GM18861 (cell line): ENCODE results near the gene SMAP1.

Experiments
- ATAC-seq: cut with Tn5 transposase; IDR thresholded peaks from one replicate; pipeline ENCODE4 v1.9.1; 2021; ENCODE audit not compliant: unreplicated experiment

Gene SMAP1

DNA sequence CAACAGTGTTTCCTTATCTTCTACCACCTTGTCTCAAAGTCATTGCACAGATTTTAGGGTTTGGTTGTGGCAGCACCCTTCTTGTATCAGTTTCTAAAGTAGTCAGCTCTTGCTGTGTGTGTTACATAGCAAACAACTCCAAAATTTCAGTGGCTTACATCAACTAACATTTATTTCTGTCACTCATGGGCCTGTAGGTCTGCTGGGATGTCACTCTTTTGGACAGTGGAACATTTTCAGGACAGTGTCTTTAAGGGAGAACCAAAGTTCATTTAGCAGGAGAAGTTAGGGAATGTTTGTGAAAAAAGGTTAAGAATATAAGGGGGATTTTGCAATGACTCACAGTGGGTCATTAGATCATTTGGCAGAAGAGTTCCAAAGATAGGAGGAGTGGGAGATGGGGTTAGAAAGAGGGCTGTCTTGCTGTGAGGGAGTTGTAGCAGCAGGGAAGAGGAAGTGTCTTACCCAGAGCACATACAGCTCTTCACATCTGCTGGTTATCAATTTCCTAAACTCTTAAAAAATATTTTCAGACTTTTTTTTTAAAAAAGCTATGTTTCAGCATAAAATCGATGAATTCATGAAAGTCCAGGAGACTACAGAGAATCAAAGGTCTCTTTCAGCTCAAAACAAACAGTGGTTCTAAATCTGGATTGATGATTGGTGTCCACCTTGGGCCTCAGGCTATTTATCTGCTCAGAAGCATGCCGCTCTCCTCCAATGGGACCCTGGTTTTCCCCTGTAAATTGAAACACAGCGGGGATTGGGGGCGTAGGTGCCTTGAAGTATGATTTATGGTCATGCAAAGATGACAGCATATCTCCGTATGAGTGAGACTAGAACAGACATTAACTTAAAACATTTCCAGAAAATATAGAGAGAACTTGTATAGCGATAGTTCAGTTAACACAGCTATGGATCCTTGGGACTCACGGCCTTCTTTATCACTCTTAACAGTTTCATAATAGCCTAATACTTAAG lies 171.9 kb downstream of the SMAP1 start:
- no peak for ATAC-seq

DNA sequence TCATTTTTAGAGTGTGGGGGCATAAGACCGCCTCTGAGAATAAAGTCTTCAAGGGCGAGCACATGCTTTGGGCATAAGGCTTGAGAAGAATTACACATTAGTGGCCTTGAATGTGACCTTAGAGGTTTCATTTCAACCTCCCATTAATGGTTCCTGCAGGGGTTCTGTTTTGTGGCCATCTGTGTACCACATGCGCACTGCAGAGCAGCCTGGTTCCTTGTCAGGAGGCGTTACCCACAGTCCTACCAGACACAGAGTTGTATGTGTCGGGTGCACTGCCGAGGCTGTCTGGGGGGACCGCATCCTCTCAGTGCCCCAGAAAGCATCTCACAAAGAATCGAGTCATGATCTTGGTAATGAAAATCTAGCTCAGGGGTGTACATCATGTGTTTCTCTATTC lies 173.4 kb downstream of the SMAP1 start:
- ATAC-seq: no peak

DNA sequence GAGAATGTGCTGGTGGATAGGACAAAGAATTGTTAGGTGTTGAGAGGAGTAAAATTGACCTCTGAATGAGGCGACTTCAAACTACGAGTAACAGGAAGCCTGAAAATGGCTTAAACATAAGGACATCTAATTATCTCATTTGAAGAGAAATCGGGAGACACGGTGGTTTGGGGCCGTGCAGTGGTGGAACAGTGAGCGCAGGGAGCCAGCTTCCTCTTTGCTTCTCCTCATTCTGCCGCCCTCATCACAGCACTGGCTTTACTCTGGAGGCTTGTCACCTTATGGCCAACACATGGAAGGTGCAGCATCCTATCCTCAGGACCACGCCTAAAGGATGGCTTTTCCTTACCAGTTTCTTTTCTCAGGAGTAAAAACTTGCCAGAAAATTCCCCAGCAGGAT lies 174.9 kb downstream of the SMAP1 start:
- no peak for ATAC-seq

DNA sequence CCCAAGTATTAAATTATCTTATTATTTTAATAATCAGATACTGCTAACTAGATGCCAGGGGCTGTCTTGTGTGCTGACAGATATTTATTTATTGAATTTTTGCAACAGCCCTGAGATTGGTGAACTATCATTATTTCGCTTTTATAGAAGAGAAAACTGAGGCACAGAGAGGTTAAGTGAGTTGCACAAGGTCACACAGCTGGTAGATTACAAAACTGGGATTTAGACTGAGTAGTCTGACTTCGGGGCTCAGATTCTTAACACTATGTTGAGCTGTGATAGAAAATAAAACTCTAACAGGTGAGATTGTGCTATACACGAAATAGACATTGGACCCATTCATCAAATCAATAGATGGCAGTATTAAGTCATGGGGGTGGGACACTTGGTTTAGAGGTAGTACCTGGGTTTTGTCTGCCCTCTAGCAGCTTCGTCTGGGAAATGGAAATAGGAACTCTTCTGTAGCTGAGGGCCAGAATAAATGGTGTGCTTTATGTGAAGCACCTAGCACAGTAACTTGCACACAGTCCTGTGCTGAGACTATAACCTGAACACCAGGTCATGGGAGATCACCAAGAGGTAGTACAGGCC lies 175.7 kb downstream of the SMAP1 start:
- ATAC-seq: no peak

DNA sequence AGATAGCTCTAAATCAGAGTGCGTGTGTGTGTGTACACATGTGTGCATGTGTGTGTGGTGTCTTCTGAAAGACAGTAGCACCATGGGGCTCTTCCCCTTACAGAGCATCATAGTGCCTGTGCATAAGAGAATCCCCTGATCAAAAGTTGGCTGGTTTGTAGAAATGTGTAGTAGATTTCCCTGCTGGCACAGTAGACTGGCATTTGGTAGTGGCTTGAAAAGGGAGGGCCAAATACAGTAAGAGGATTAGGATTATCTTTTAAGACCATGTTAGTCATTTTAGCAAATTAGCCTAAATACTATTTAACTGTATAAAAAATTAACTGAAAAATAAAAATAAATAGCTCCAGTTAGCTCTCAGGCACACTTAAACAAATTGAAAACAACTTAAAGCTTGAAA lies 176.6 kb downstream of the SMAP1 start:
- no peak for ATAC-seq

DNA sequence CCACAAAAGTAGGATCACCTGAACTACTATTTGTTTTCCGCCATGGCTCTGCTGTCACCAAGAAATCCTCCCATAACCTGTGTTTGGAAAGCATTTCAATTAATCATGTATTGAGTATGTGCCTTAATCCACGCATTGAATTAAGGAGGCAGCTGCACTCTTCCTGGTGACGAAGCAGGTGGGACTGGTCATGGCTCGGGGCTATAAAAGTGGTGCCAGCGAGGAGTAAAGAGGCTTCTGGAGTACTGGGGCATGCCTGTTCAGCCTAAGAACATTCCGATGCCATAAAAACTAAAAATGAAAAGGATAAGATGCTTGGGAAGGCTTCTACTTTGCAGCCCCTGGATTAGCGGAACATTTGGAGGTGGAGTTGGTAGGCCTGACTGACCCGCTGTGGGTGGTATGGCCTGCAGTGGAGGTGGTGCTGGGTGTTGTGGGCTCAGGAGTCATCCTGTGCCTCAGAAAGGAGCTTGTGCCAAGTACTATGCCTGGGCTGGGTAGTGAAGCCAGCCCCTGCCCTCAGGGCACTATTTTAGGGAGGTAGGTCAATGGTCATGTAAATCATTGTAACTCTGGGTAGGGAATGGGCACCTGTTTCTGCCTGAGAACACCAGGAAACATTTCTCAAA lies 178.6 kb downstream of the SMAP1 start:
- no peak for ATAC-seq

DNA sequence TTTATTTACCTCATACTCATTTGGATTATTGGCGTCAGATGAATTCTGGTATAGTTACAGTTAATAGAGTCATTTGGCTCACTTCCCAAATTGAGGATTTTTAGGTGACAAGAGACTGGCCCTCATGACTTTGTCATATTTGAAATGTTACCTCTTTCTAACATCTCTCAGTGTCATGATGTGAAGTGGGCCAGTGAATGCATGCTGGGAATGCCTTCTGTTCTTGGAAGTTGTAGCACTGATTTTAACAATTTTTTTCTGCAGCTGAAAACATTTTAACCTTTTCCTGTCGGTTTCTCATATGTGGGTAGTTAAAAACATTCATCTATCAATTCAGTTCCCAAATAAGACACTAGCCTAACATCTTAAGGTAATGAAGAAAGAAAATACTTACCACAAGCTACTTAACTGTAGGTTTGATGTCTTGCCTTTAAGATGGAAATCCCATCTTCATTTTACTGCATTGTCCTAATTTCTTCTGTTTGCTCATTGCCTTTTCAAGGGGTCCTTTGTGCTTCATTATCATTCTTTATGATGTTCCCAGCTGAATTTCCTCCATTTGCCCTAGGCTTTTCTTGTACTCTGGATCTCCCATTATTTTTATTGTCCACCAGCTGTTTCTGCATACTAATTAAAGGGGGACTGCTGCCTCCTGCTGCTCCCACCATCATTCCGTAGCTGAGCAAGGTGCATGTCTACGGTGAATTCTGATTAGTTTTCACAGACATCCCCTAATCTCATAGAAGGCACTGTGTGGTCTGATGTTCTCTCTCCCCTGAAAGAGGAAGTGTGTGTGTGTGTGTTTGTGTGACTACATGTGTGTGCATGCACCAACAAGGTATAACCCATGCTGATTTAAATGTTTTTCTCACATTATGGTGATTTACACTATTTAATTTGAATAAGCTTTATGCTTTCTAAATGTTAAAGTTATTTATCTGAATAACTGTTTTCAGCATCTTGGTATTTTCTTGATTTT lies 179.7 kb downstream of the SMAP1 start:
- ATAC-seq: no peak

DNA sequence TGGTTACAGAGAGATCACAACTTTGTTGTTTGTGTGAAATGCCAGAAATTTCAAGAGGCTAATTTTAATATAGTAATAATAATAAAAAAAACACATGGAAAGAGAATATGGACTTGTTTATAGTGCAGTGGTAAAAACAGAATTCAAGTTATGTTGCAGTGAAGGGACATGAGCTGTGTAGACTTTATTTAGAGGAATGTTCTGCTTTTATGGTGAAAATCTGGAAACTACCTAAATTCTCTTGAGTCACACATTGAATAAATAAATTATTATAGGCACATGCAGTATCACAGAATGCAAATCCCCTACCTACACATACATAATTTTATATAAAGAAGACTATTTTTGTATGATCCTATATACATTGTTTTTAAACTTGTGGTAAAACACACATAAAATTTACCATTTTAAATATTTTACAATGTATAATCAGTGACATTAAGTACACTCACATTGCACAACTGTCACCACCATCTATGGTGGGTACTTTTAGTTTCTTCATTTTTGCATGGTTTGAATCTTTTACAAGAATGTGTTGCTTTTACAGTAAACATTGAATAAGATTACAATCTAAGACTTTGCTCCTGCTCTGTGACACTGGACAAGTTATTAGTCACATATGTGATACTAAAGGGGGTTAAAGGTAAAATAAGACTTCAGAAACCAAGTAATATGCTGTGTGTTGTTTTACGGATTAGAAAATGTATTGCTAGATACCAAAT lies 181.8 kb downstream of the SMAP1 start:
- ATAC-seq: no peak

DNA sequence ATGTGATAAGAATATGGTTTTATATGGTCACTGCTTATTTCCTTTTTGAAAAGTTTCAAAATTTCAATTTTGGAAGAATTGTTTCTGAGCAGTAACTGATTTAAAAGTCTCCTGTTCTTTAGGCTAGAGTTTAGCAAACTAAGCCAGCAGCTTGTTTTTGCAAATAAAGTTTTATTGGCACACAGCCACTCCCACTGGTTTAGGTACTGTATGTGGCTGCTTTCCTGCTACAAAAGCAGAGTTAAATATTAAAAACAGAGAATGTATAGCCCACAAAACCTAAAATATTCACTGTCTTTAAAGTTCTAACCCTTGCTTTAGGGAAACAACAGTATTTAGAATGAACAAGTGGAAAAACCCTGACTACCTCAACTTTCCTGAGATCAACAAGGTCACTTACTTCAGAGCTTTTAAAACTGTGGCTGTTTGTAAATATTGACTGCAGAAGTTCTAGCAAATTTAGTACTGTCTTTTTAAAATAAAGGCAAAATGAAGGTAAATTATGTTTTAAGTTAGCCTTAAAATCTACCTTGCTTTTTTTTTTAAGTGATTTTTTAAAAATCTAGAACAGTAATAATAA lies 185.1 kb downstream of the SMAP1 start:
- no peak for ATAC-seq

DNA sequence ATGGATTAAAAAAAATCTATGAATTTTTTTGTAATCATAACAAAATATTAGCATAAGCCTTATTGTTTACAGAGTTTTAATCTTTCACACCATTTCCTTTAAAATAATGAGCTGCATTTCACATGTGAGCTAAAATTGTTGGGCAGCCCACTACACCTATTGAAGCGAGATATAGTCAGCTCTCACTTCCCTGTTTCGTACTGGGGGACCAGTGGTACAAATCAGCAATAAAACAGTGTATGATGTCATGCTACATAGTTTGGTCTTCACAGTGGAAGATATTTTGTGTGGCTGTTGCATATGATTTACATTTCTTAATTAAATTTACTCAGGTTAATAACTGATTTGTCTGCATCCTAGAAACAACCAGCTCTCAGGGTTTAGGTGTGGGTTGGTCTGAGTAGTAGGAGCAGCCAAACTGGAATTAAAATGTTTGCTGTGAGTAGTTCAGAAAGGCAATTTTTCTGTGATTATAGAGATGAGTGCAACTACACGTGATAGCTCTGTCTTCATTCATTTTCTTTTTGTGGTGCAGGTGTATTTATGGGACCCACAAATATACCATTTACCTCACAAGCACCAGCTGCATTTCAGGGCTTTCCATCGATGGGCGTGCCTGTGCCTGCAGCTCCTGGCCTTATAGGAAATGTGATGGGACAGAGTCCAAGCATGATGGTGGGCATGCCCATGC lies 189.8 kb downstream of the SMAP1 start:
- peak; percentile 100 for ATAC-seq

DNA sequence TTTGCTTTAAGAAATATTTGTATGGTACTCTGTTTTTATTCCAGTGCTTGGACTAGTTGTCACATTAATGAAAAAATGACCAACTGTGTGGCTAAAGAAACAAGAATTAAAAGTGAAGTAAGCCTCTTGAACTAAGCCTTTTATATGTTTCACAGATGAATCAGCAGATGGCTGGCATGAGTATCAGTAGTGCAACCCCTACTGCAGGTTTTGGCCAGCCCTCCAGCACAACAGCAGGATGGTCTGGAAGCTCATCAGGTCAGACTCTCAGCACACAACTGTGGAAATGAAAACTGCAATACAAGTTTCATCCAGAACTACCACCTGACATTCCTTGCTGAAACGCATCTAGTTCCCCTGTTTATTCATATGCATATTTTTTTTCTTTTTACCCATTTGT lies 192.4 kb downstream of the SMAP1 start:
- no peak for ATAC-seq

DNA sequence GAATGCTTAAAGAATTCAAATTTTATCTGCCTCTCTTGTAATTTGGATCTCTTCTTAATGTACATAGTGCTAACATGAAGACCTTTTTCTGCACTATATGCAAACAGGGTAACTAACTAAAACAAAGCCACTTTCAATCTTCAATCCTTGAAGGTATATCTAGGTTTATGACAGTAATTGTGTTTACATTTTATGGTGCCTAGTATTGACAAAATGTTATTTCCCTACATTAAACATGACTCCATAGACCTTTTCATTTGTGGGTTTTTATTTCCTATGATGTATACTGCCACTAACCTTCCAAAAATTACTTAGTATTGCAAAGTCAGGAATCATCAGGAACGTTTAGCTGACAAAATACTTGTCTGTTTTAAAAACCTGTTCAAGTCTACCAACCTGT lies 193.2 kb downstream of the SMAP1 start:
- no peak for ATAC-seq

DNA sequence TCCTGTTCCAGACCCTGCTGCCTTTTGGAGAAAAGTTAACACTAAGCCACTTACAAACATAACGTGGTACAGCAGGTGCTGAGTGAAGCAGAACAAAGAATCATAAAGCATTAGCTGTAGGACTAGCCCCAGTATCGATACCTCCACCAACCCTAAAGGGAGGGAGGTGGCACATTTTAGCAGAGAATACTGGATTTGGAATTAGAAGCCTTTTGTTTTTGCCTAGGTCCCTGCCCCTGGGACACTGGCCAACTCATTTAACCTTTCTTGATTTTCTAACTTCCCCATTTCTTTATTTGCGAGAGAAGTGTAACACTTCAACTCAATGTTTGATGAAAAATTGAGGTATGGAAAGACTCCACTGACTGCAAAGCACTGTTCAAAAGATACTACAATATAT lies 195.7 kb downstream of the SMAP1 start:
- ATAC-seq: no peak

DNA sequence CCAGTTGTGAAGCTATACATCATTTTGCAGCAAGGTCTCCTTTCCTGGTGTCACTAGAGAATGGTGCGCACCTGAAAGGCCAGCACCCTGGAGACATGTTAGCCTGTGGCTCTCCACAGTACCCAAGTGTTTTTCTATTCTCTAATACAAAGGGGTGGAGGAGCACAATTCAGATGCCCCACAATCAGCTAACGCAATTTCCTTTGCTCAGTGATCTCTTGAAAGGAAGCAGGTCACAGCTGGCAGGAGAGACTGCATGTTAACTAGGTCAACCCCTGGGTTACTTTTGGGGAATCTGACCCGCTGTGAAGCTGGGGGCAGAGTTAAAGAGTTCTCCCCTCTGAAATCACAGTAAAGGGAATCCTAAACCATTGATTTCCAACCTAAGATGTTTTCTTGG lies 196.7 kb downstream of the SMAP1 start:
- ATAC-seq: no peak

DNA sequence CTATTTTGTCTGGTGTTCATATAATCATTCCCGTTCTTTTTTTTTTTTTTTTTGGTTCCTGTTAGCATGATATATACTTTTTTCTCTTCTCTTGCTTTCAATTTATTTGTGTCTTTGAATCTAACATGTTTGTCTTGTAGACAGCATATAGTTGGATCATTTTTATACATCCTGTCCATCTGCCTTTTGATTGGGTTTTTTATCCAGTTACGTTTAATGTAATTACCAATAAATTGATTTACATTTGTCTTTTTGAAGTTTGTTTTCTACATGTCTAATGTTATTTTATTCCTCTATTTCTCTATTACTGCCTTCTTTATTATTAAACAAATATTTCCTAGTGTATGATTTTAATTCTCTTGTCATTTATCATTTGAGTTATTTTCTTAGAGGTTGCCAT lies 204.8 kb downstream of the SMAP1 start:
- ATAC-seq: no peak

DNA sequence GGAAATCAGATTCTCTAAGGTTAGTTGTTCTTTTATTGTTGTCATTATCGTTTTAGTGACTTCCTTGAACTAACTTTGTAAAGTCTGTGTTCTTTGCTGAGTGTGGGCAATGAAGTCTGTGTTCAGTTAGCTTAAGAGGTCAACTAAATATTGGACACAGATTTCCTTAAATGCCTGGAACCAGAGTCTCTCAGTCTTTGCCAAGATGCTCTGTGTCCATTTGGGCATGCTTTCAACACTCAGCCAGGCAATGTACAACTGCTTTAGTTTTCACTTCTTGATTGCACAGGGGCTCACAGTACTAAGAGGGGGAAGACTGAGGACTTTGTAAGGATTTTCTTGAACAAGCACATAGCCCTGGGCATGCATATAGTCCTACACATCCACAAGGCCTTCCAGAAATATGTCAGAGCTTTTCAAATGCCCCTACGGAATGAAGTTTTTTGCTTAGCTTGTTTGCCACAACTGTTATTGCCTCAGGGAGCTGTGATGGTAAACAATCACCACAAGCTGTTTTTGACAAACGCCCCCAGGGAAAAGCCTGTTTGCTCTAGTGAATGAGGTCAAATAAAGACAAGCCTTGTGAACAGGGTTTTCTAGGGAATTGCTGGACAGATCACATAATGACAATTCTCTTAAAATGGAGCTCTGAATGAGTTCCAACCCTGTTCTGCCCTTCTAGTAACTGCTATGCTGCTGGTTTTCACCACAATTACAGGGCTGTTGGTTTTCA lies 206.7 kb downstream of the SMAP1 start:
- ATAC-seq: no peak

DNA sequence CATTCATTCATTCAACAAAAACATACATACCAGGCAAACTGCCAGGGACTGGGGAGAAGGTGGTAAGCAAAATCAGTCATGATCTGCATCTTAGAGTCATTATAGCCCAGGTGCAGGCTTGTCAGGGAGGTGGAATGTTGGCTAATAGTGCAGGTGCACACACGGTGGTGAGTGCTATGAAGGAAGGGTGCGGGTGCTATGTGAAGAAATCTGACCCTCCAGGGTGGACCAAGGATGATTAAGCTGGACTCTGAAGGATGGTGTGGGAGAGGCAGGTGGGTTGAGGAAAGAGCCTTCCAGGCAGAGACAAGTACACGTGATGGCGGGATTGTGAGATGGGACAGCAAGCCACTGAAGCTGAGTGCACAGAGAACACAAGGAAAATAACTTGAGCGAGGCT lies 211.8 kb downstream of the SMAP1 start:
- no peak for ATAC-seq

DNA sequence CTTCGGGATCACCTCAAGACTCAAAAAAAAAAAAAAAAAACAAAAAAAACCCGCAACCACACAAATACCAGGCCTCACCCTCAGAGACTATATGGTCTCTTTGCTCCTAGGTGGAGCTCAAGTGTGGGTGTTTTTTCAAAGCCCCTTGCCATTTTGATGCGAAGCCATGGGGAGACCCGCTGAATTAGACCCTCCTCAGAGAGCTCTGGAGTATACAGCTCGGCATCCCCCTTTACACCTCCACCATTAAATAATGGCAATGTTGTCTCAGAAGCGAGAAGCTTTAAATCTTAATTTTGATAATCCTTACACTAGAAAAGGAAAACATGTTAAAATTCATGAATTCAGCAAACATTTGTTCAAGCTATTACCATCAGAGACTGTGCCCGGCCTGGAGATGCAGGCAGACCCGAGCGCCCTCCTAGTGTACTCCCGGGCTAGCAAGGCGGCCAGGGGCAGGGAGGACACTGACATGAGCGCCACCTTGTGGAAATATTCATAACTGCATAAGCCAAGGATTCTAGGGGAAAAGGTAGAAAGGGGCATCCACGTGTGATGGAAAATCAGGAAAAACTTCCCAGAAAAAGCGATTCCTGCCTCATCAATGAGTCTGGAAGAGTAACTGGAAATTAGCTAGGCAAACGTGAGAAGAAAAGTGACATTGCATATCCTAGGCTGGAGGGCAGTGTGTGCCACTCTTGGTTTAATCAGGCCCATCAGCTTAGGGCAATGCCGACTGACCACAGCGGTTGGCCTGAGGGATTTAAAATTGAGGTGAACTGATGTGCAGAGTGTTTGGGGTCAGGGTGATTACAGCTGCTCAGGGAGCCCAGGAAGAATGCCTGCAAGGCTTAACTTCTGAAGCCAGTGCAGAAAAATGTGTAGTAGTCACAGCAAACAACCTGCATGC lies 216.6 kb downstream of the SMAP1 start:
- peak; percentile 78 for ATAC-seq
